Fibroblast of lung (primary cell): ENCODE results near the gene MTURN.

Experiments used
- CTCF ChIP-seq, 2 donors: IDR thresholded peaks in 1 of 2; conservative IDR thresholded peaks in 1 of 2; 1 replicate in 1 of 2; 2 replicates in 1 of 2; pipeline ENCODE4 v1.5.1; 2011 to 2012; ENCODE audit warnings: low read length in 2 of 2, control low read depth in 1 of 2, inconsistent platforms in 1 of 2, low read depth in 1 of 2, mild to moderate bottlenecking in 1 of 2
- EZH2 ChIP-seq: IDR thresholded peaks from 2 replicates; pipeline ENCODE4 v1.5.1; 2012; ENCODE audit warnings: low read length, control low read depth, mild to moderate bottlenecking; ENCODE audit errors: missing control alignments

- TF ChIP-seq CTCF (conservative IDR thresholded peaks at IDR 0.05 in 1 of 2, IDR thresholded peaks at IDR 0.05 in 1 of 2; ENCODE audit: low read depth in 1 of 2, low read length in 2 of 2), result no peak
- TF ChIP-seq EZH2, result no peak
Observed at GRCh38 chr7:30136743-30137485, 2.1 kb downstream of the MTURN start.
